Mammary epithelial cell (primary cell): Measurements from ENCODE around the gene LRMDA.

Experiments
- EZH2 ChIP-seq: IDR thresholded peaks from 2 replicates; pipeline ENCODE4 v1.6.1; 2012; ENCODE audit warnings: low read length, inconsistent platforms, borderline replicate concordance
- TF ChIP-seq, protein P1 (sequence below), 2 donors: IDR thresholded peaks in 1 of 2; conservative IDR thresholded peaks in 1 of 2; 2 replicates each; pipeline ENCODE4 v1.5.1; 2011 to 2012; ENCODE audit warnings: inconsistent platforms in 2 of 2, low read length in 2 of 2, mild to moderate bottlenecking in 2 of 2, control low read depth in 1 of 2, low read depth in 1 of 2; ENCODE audit not compliant: insufficient read depth in 1 of 2; ENCODE audit errors: extremely low read depth in 1 of 2

DNA sequence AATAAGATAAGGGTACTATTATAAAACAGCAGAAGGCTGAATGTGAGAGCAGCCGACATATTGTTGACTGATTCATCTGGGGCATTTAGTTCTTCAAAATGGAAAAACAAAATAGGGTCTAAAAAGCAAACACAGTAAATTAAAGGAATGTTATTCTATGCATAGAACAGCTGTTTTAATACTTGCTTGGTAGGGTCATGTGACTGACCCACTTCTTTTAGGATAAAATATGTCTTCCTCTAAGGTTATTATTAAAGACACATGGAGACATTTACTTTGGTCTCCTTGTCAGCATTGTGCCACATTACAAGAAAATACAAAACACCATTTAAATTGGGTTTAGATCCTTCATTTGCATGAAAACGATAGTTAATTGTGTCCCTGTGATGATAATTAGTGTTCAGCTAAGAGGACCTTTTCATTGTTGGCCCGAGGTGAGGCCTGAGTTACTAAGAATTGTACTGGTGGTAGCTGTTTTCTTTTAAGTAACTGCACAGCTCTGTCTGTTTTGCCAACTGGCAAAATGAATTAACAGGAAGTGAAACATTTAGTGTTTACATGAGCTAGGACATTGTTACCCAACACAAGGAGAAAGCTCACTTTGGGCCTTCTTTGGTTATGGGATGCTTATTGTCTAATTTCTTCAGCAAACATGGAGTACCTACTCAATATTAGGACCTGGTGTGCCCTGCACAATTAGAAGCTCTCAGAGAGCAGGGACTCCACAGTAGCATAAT, 764.4 kb downstream of the LRMDA start:
- TF ChIP-seq, protein P1, sequence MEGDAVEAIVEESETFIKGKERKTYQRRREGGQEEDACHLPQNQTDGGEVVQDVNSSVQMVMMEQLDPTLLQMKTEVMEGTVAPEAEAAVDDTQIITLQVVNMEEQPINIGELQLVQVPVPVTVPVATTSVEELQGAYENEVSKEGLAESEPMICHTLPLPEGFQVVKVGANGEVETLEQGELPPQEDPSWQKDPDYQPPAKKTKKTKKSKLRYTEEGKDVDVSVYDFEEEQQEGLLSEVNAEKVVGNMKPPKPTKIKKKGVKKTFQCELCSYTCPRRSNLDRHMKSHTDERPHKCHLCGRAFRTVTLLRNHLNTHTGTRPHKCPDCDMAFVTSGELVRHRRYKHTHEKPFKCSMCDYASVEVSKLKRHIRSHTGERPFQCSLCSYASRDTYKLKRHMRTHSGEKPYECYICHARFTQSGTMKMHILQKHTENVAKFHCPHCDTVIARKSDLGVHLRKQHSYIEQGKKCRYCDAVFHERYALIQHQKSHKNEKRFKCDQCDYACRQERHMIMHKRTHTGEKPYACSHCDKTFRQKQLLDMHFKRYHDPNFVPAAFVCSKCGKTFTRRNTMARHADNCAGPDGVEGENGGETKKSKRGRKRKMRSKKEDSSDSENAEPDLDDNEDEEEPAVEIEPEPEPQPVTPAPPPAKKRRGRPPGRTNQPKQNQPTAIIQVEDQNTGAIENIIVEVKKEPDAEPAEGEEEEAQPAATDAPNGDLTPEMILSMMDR (conservative IDR thresholded peaks at IDR 0.05 in 1 of 2, IDR thresholded peaks at IDR 0.05 in 1 of 2; ENCODE audit: extremely low read depth in 1 of 2, insufficient read depth in 1 of 2, low read depth in 1 of 2, low read length in 2 of 2), result no peak
- TF ChIP-seq EZH2, result no peak
